GM12892 (cell line): ENCODE measurements around the gene SOCS6.
"Not testable (repeated sequence)": the region's sequence is repeated elsewhere in the genome, so short reads cannot be mapped to it uniquely, and the experiment has no call there.

Experiments
- DNase-seq: peaks from one replicate; pipeline ENCODE4 v3.0.0; 2011; ENCODE audit not compliant: insufficient read length
- FAIRE-seq: peaks from 2 replicates; lab custom pipeline; 2011; peaks lifted over from hg19 to GRCh38; lab: Jason Lieb, UNC
- POLR2A ChIP-seq: IDR thresholded peaks from 2 replicates; pipeline ENCODE4 v1.6.1; 2011; ENCODE audit warnings: low read depth, low read length, control low read depth
- POLR2AphosphoS5 ChIP-seq: IDR thresholded peaks from 2 replicates; pipeline ENCODE4 v1.6.1; 2011; ENCODE audit warnings: low read depth, low read length, control low read depth
- TAF1 ChIP-seq: IDR thresholded peaks from 2 replicates; pipeline ENCODE4 v1.6.1; 2011; ENCODE audit warnings: low read depth, mild to moderate bottlenecking, control low read depth, low read length, borderline replicate concordance

The SOCS6 gene

GRCh38 chr18:70330887-70331286 is 42.0 kb downstream of the SOCS6 start:
- DNase-seq (no peak), FAIRE-seq (no peak)
- TF ChIP-seq TAF1 (no peak), POLR2A (no peak), POLR2AphosphoS5 (no peak)

GRCh38 chr18:70331456-70332097 is 42.7 kb downstream of the SOCS6 start:
- DNase-seq (no peak), FAIRE-seq (peak; percentile 5)
- TF ChIP-seq POLR2A (no peak), TAF1 (no peak), POLR2AphosphoS5 (no peak)

GRCh38 chr18:70332694-70333093 is 43.8 kb downstream of the SOCS6 start:
- TF ChIP-seq POLR2A (no peak), POLR2AphosphoS5 (no peak), TAF1 (no peak)
- DNase-seq (no peak), FAIRE-seq (no peak)

GRCh38 chr18:70333316-70333715 is 44.5 kb downstream of the SOCS6 start:
- DNase-seq (no peak), FAIRE-seq (no peak)
- TF ChIP-seq POLR2A (no peak), POLR2AphosphoS5 (no peak), TAF1 (no peak)

GRCh38 chr18:70333757-70334156 is 44.9 kb downstream of the SOCS6 start:
- DNase-seq (no peak), FAIRE-seq (no peak)
- TF ChIP-seq POLR2A (no peak), TAF1 (no peak), POLR2AphosphoS5 (no peak)

- FAIRE-seq: no peak
- no peak for TF ChIP-seq TAF1
- TF ChIP-seq POLR2AphosphoS5: no peak
- TF ChIP-seq POLR2A: no peak
- no peak for DNase-seq
Measured at GRCh38 chr18:70334264-70334663, 45.4 kb downstream of the SOCS6 start.

- FAIRE-seq (no peak), DNase-seq (no peak)
- TF ChIP-seq TAF1 (no peak), POLR2AphosphoS5 (no peak)
Measured at GRCh38 chr18:70334728-70335329, 46.0 kb downstream of the SOCS6 start.

GRCh38 chr18:70335892-70336726 is 47.3 kb downstream of the SOCS6 start:
- FAIRE-seq: peak; percentile 30
- TF ChIP-seq POLR2A: no peak
- no peak for TF ChIP-seq TAF1
- TF ChIP-seq POLR2AphosphoS5: no peak
- DNase-seq: no peak

- FAIRE-seq (no peak), DNase-seq (no peak)
- no peak for TF ChIP-seq POLR2A
- TF ChIP-seq POLR2AphosphoS5: no peak
- TF ChIP-seq TAF1: no peak
Measured at GRCh38 chr18:70337139-70337972, 48.5 kb downstream of the SOCS6 start.

GRCh38 chr18:70338890-70339289 is 50.0 kb downstream of the SOCS6 start:
- FAIRE-seq: no peak
- TF ChIP-seq POLR2A: no peak
- TF ChIP-seq TAF1: no peak
- no peak for TF ChIP-seq POLR2AphosphoS5
- no peak for DNase-seq

- DNase-seq (no peak), FAIRE-seq (no peak)
- TF ChIP-seq POLR2A (no peak), POLR2AphosphoS5 (no peak), TAF1 (no peak)
Measured at GRCh38 chr18:70339915-70340314, 51.1 kb downstream of the SOCS6 start.

- FAIRE-seq, DNase-seq: not testable (repeated sequence)
Measured at GRCh38 chr18:70348481-70348880, 59.6 kb downstream of the SOCS6 start.
